ENCODE data around the gene HSD17B11. TPM values are rescaled to one million over a fixed set of nuclear protein-coding genes. Genes with fewer than 3 reads are reported as not detected.
"Not testable (repeated sequence)": the region's sequence is repeated elsewhere in the genome, so short reads cannot be mapped to it uniquely, and the experiment has no call there.

HSD17B11 gene
- total and polyA plus RNA-seq, 2 of the 8 experiments (the other 6 are each of a cell fraction or from before 2014, with no cell fraction given): 6.0 to 9.0 TPM

GRCh38 chr4:87293889-87294288 lies 97.1 kb downstream of the HSD17B11 start:
- H3K23ac ChIP-seq (ENCODE audit: insufficient read length); H3K4ac ChIP-seq (replicated peaks; ENCODE audit: insufficient read length, low read depth, low read length); H3K9ac ChIP-seq (replicated peaks in 1 of 4; ENCODE audit: extremely low read depth in 1 of 4, low read depth in 3 of 4, low read length in 3 of 4); FAIRE-seq; H3K27ac ChIP-seq (ENCODE audit: low read depth, low read length); POLR2A ChIA-PET (ENCODE audit: partially characterized antibody); H3K4me1 ChIP-seq (replicated peaks in 1 of 4; ENCODE audit: control insufficient read depth in 3 of 4, insufficient read depth in 4 of 4, low read length in 3 of 4); DNase-seq (ENCODE audit: low read depth in 1 of 2, low spot score in 2 of 2); H3K4me3 ChIP-seq (ENCODE audit: extremely low read depth in 1 of 4, insufficient read depth in 2 of 4, low read depth in 3 of 4, low read length in 4 of 4); H3K56ac ChIP-seq (replicated peaks; ENCODE audit: insufficient read length, low read depth, low read length); H2AK5ac ChIP-seq (ENCODE audit: low read depth, low read length); H3K36me3 ChIP-seq (ENCODE audit: control insufficient read depth in 2 of 4, insufficient read depth in 4 of 4, low read length in 3 of 4); H4K91ac ChIP-seq (replicated peaks; ENCODE audit: insufficient read length, low read length); H3K27me3 ChIP-seq (replicated peaks in 1 of 4; ENCODE audit: control insufficient read depth in 3 of 4, extremely low read depth in 1 of 4, insufficient read depth in 3 of 4, low read length in 3 of 4); H2BK12ac ChIP-seq (ENCODE audit: low read depth, low read length); H2AFZ ChIP-seq (ENCODE audit: low read length); H2BK15ac ChIP-seq (ENCODE audit: low read length); H3K9me3 ChIP-seq (ENCODE audit: insufficient read depth in 2 of 2, low read depth in 1 of 2, low read length in 1 of 2); H2BK120ac ChIP-seq (replicated peaks; ENCODE audit: low read depth, low read length); H3K18ac ChIP-seq (ENCODE audit: extremely low read depth, low read length); H3K79me1 ChIP-seq (ENCODE audit: low read depth, low read length); H2BK5ac ChIP-seq (ENCODE audit: low read depth, low read length); CTCF ChIA-PET (ENCODE audit: partially characterized antibody); H3K14ac ChIP-seq (ENCODE audit: insufficient read length); H3K4me2 ChIP-seq (ENCODE audit: insufficient read depth in 1 of 2, low read depth in 2 of 2, low read length in 2 of 2); H3K79me2 ChIP-seq (ENCODE audit: control insufficient read depth in 1 of 2, insufficient read depth in 2 of 2, low read length in 2 of 2); H4K5ac ChIP-seq (ENCODE audit: insufficient read length, low read depth, low read length); H4K8ac ChIP-seq (ENCODE audit: extremely low read depth, insufficient read depth, low read length); H2BK20ac ChIP-seq (ENCODE audit: low read length); H4K20me1 ChIP-seq (replicated peaks in 1 of 2; ENCODE audit: control insufficient read depth in 1 of 2, insufficient read depth in 2 of 2, low read length in 2 of 2); H3K23me2 ChIP-seq (ENCODE audit: low read depth, low read length): not testable (repeated sequence)
- 95% methylated on average over 7 of the region's 7 CpGs; no CpG with 5 or more reads in 1 of the 2 experiments for WGBS, 2 experiments (ENCODE audit: extremely low coverage in 1 of 2, insufficient coverage in 1 of 2, insufficient read length in 1 of 2, insufficient replicate concordance in 2 of 2, low coverage in 1 of 2, low lambda C conversion rate in 2 of 2, missing lambda C conversion rate in 1 of 2)
- peak in 1 of 2 experiments; percentile 30; a peak in 1 of 3 replicates for TF ChIP-seq EP300 (IDR thresholded peaks at IDR 0.05; ENCODE audit: borderline replicate concordance in 1 of 2, low read depth in 2 of 2, low read length in 2 of 2)

Measured in H1 (cell line).